ENCODE results near the gene PPP1R27. TPM values are rescaled to one million over a fixed set of nuclear protein-coding genes. Genes with fewer than 3 reads are reported as not detected.

Gene PPP1R27
- total RNA-seq, 1 donor from 2014 or later, result not detected

DNA sequence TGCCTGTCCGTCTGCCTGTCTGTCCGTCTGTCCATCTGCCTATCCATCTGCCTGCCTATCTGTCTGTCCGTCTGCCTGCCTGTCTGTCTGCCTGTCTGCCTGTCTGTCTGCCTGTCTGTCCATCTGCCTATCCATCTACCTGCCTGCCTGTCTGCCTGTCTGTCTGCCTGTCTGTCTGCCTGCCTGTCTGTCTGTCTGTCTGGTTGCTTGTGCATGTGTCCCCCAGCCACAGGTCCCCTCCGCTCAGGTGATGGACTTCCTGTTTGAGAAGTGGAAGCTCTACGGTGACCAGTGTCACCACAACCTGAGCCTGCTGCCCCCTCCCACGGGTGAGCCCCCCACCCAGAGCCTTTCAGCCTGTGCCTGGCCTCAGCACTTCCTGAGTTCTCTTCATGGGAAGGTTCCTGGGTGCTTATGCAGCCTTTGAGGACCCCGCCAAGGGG lies 25.3 kb downstream of the PPP1R27 start:
- no peaks in the 10 kb centered on the region for H3K4me1 Mint-ChIP-seq (ENCODE audit: unreplicated experiment)
- H3K36me3 Mint-ChIP-seq, result no peaks in the 10 kb centered on the region
- no peak for DNase-seq (ENCODE audit: extremely low spot score, unreplicated experiment)
- TF ChIP-seq, protein P1, sequence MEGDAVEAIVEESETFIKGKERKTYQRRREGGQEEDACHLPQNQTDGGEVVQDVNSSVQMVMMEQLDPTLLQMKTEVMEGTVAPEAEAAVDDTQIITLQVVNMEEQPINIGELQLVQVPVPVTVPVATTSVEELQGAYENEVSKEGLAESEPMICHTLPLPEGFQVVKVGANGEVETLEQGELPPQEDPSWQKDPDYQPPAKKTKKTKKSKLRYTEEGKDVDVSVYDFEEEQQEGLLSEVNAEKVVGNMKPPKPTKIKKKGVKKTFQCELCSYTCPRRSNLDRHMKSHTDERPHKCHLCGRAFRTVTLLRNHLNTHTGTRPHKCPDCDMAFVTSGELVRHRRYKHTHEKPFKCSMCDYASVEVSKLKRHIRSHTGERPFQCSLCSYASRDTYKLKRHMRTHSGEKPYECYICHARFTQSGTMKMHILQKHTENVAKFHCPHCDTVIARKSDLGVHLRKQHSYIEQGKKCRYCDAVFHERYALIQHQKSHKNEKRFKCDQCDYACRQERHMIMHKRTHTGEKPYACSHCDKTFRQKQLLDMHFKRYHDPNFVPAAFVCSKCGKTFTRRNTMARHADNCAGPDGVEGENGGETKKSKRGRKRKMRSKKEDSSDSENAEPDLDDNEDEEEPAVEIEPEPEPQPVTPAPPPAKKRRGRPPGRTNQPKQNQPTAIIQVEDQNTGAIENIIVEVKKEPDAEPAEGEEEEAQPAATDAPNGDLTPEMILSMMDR (conservative IDR thresholded peaks at IDR 0.05), result no peak
- no peak overlapping the region for H3K4me3 Mint-ChIP-seq
- no peaks in the 10 kb centered on the region for H3K9me3 Mint-ChIP-seq
- H3K27me3 Mint-ChIP-seq, result peaks cover 35% of the 10 kb centered on the region
- H3K27ac Mint-ChIP-seq, result no peak overlapping the region

GRCh38 chr17:81808778-81809555 lies 25.9 kb downstream of the PPP1R27 start:
- Mint-ChIP-seq H3K4me1 (ENCODE audit: unreplicated experiment) (no peaks in the 10 kb centered on the region), H3K36me3 (no peaks in the 10 kb centered on the region), H3K9me3 (no peaks in the 10 kb centered on the region), H3K27ac (no peak overlapping the region), H3K4me3 (no peak overlapping the region), H3K27me3 (peaks cover 35% of the 10 kb centered on the region)
- no peak for DNase-seq (ENCODE audit: extremely low spot score, unreplicated experiment)
- TF ChIP-seq, protein P1 (conservative IDR thresholded peaks at IDR 0.05), result no peak

GRCh38 chr17:81807839-81808238 lies 27.0 kb downstream of the PPP1R27 start:
- DNase-seq (ENCODE audit: extremely low spot score, unreplicated experiment), result no peak
- H3K36me3 Mint-ChIP-seq, result no peaks in the 10 kb centered on the region
- H3K9me3 Mint-ChIP-seq, result no peaks in the 10 kb centered on the region
- H3K4me1 Mint-ChIP-seq (ENCODE audit: unreplicated experiment), result no peaks in the 10 kb centered on the region
- no peak overlapping the region for H3K4me3 Mint-ChIP-seq
- TF ChIP-seq, protein P1 (conservative IDR thresholded peaks at IDR 0.05), result no peak
- peaks cover 41% of the 10 kb centered on the region for H3K27me3 Mint-ChIP-seq
- H3K27ac Mint-ChIP-seq, result no peak overlapping the region

- Mint-ChIP-seq H3K36me3 (no peaks in the 10 kb centered on the region), H3K27me3 (peaks cover 47% of the 10 kb centered on the region), H3K27ac (no peak overlapping the region), H3K4me1 (ENCODE audit: unreplicated experiment) (no peaks in the 10 kb centered on the region), H3K4me3 (no peak overlapping the region), H3K9me3 (no peaks in the 10 kb centered on the region)
- DNase-seq (ENCODE audit: extremely low spot score, unreplicated experiment), result no peak
- TF ChIP-seq, protein P1 (conservative IDR thresholded peaks at IDR 0.05), result no peak
Observed at GRCh38 chr17:81807210-81807719, 27.6 kb downstream of the PPP1R27 start.

- H3K9me3 Mint-ChIP-seq, result no peaks in the 10 kb centered on the region
- H3K27ac Mint-ChIP-seq, result no peak overlapping the region
- TF ChIP-seq, protein P1 (conservative IDR thresholded peaks at IDR 0.05), result no peak
- peaks cover 53% of the 10 kb centered on the region for H3K27me3 Mint-ChIP-seq
- no peak overlapping the region for H3K4me3 Mint-ChIP-seq
- no peaks in the 10 kb centered on the region for H3K4me1 Mint-ChIP-seq (ENCODE audit: unreplicated experiment)
- no peaks in the 10 kb centered on the region for H3K36me3 Mint-ChIP-seq
- DNase-seq (ENCODE audit: extremely low spot score, unreplicated experiment), result no peak
Observed at GRCh38 chr17:81806461-81807209, 28.2 kb downstream of the PPP1R27 start.

Measured in type B pancreatic cell (in vitro differentiated cells).